H9 (cell line): ENCODE measurements around the gene ASIC3. TPM values are rescaled to one million over a fixed set of nuclear protein-coding genes. Genes with fewer than 3 reads are reported as not detected.
A peak's percentile ranks its signal among the peaks of the same experiment; 100 is the strongest.

ENCODE experiments used
- DNase-seq: peaks from one replicate; pipeline ENCODE4 v3.0.0-alpha.2; 2017
- H2AFZ ChIP-seq: one replicate; pipeline ENCODE4 v1.6.1; 2013; ENCODE audit warnings: mild to moderate bottlenecking, low read length, control low read depth, moderate library complexity
- H2AK5ac ChIP-seq: 2 replicates; pipeline ENCODE4 v1.6.1; 2013; ENCODE audit warnings: low read length, control low read depth, mixed read lengths; ENCODE audit not compliant: insufficient read length
- H2BK120ac ChIP-seq: one replicate; pipeline ENCODE4 v1.6.1; 2013; ENCODE audit warnings: low read depth, mild to moderate bottlenecking, low read length, control low read depth, inconsistent platforms; ENCODE audit not compliant: poor library complexity, severe bottlenecking
- H2BK12ac ChIP-seq: 2 replicates; pipeline ENCODE4 v1.6.1; 2013; ENCODE audit warnings: low read length, control low read depth, mixed read lengths, low read depth; ENCODE audit not compliant: insufficient read length
- H2BK15ac ChIP-seq: 2 replicates; pipeline ENCODE4 v1.6.1; 2013; ENCODE audit warnings: low read depth, low read length, control low read depth
- H2BK20ac ChIP-seq: one replicate; pipeline ENCODE4 v1.6.1; 2013; ENCODE audit warnings: low read depth, mild to moderate bottlenecking, low read length, control low read depth, inconsistent platforms; ENCODE audit not compliant: poor library complexity, severe bottlenecking
- H2BK5ac ChIP-seq: 2 replicates; pipeline ENCODE4 v1.6.1; 2013; ENCODE audit warnings: low read length, control low read depth, mixed read lengths; ENCODE audit not compliant: insufficient read length
- H3K14ac ChIP-seq: 2 replicates; pipeline ENCODE4 v1.6.1; 2013; ENCODE audit warnings: low read length, control low read depth; ENCODE audit not compliant: insufficient read depth
- H3K18ac ChIP-seq: 2 replicates; pipeline ENCODE4 v1.6.1; 2013; ENCODE audit warnings: low read depth, mild to moderate bottlenecking, mixed read lengths, low read length, control low read depth; ENCODE audit not compliant: insufficient read length
- H3K23ac ChIP-seq: 2 replicates; pipeline ENCODE4 v1.6.1; 2013; ENCODE audit warnings: low read length, control low read depth, mixed read lengths, low read depth; ENCODE audit not compliant: insufficient read length
- H3K23me2 ChIP-seq: 2 replicates; pipeline ENCODE4 v1.6.1; 2013; ENCODE audit warnings: low read depth, mild to moderate bottlenecking, mixed read lengths, low read length, control low read depth; ENCODE audit not compliant: insufficient read length, poor library complexity, severe bottlenecking
- H3K27ac ChIP-seq: 2 replicates; pipeline ENCODE4 v1.5.1; 2013; ENCODE audit warnings: low read length, control low read depth, mixed read lengths, low read depth; ENCODE audit not compliant: insufficient read length
- H3K27me3 ChIP-seq: 2 replicates; pipeline ENCODE4 v1.6.1; 2013; ENCODE audit warnings: low read length, control low read depth, inconsistent platforms; ENCODE audit not compliant: insufficient read depth
- H3K4ac ChIP-seq: 2 replicates; pipeline ENCODE4 v1.6.1; 2013; ENCODE audit warnings: low read depth, mild to moderate bottlenecking, control low read depth, inconsistent platforms, low read length, moderate library complexity
- H3K4me1 ChIP-seq: 2 replicates; pipeline ENCODE4 v1.6.1; 2013; ENCODE audit warnings: low read length, control low read depth, inconsistent platforms; ENCODE audit not compliant: insufficient read depth
- H3K4me2 ChIP-seq: 2 replicates; pipeline ENCODE4 v1.6.1; 2013; ENCODE audit warnings: low read length, control low read depth, mixed read lengths; ENCODE audit not compliant: insufficient read length, insufficient read depth
- H3K56ac ChIP-seq: 2 replicates; pipeline ENCODE4 v1.6.1; 2013; ENCODE audit warnings: low read depth, mild to moderate bottlenecking, mixed read lengths, low read length, control low read depth; ENCODE audit not compliant: insufficient read length
- H3K79me1 ChIP-seq: 2 replicates; pipeline ENCODE4 v1.6.1; 2013; ENCODE audit warnings: low read depth, mild to moderate bottlenecking, moderate library complexity, low read length, control low read depth, inconsistent platforms; ENCODE audit not compliant: insufficient read depth, poor library complexity, severe bottlenecking
- H3K79me2 ChIP-seq: 2 replicates; pipeline ENCODE4 v1.6.1; 2013; ENCODE audit warnings: low read length, control low read depth, inconsistent platforms; ENCODE audit not compliant: insufficient read depth
- H3K9ac ChIP-seq: 2 replicates; pipeline ENCODE4 v1.6.1; 2013; ENCODE audit warnings: low read length, control low read depth, mixed read lengths; ENCODE audit not compliant: insufficient read length; ENCODE audit errors: extremely low read depth
- H3K9me3 ChIP-seq: one replicate; pipeline ENCODE4 v1.6.1; 2013; ENCODE audit warnings: low read depth, low read length, inconsistent platforms; ENCODE audit not compliant: control insufficient read depth
- H3T11ph ChIP-seq: one replicate; pipeline ENCODE4 v1.6.1; 2013; ENCODE audit warnings: mild to moderate bottlenecking, low read length, control low read depth, inconsistent platforms
- H4K20me1 ChIP-seq: one replicate; pipeline ENCODE4 v1.6.1; 2013; ENCODE audit not compliant: control insufficient read depth, insufficient read length, insufficient read depth
- H4K5ac ChIP-seq: 2 replicates; pipeline ENCODE4 v1.6.1; 2013; ENCODE audit warnings: low read depth, mild to moderate bottlenecking, mixed read lengths, low read length, control low read depth; ENCODE audit not compliant: insufficient read length
- H4K8ac ChIP-seq: replicated peaks from 2 replicates; pipeline ENCODE4 v1.6.1; 2013; ENCODE audit warnings: low read length, control low read depth, mixed read lengths, low read depth; ENCODE audit not compliant: insufficient read length
- H4K91ac ChIP-seq: 2 replicates; pipeline ENCODE4 v1.6.1; 2013; ENCODE audit warnings: low read depth, mild to moderate bottlenecking, moderate library complexity, mixed read lengths, low read length, control low read depth; ENCODE audit not compliant: insufficient read length
- H3K27ac Mint-ChIP-seq, 3 experiments: 2 replicates in 2 of 3; 3 replicates in 1 of 3; pipeline ENCODE4 v1.8.0; 2020 to 2021; ENCODE audit warnings: mixed read lengths in 3 of 3, mild to moderate bottlenecking in 1 of 3, moderate library complexity in 1 of 3
- H3K27me3 Mint-ChIP-seq: 2 replicates; pipeline ENCODE4 v1.8.0; 2021; ENCODE audit warnings: low read depth, mild to moderate bottlenecking, moderate library complexity, mixed read lengths
- H3K36me3 Mint-ChIP-seq, 3 experiments: 2 replicates in 2 of 3; 3 replicates in 1 of 3; pipeline ENCODE4 v1.8.0; 2020 to 2021; ENCODE audit warnings: low read depth in 3 of 3, mixed read lengths in 3 of 3; ENCODE audit not compliant: insufficient read depth in 1 of 3
- H3K4me1 Mint-ChIP-seq, 2 experiments: 2 replicates each; pipeline ENCODE4 v1.8.0; 2020; ENCODE audit warnings: mixed read lengths in 2 of 2
- H3K4me3 Mint-ChIP-seq, 2 experiments: 2 replicates in 1 of 2; 3 replicates in 1 of 2; pipeline ENCODE4 v1.8.0; 2020 to 2021; ENCODE audit warnings: mild to moderate bottlenecking in 2 of 2, mixed read lengths in 2 of 2, moderate library complexity in 1 of 2
- H3K9me3 Mint-ChIP-seq, 2 experiments: 2 replicates in 1 of 2; 3 replicates in 1 of 2; pipeline ENCODE4 v1.8.0; 2020; ENCODE audit warnings: mild to moderate bottlenecking in 2 of 2, mixed read lengths in 2 of 2, moderate library complexity in 1 of 2
- CTCF ChIP-seq: fragments of 200-600 bp; sonication (generic); conservative IDR thresholded peaks from 3 replicates; pipeline ENCODE4 v1.8.0; 2021; ENCODE audit warnings: antibody characterized with exemption, mild to moderate bottlenecking
- WGBS: extraction: QIAGEN DNeasy Blood & Tissue Kit; methylation state at CpG from one replicate; pipeline ENCODE4 v1.1.7; 2013; ENCODE audit warnings: missing lambda C conversion rate, low lambda C conversion rate, mixed read lengths; ENCODE audit not compliant: insufficient read length; ENCODE audit errors: extremely low coverage; 5-methylcytosine and 5-hydroxymethylcytosine counted together
- total RNA-seq: library from RNA; stranded (reverse); gene quantifications from 2 replicates; pipeline ENCODE4 v1.2.1, GENCODE V29; 2021

ASIC3 gene
- total RNA-seq, 1 experiment from 2014 or later = 1.7 TPM

GRCh38 chr7:151061213-151062110 is 13.1 kb downstream of the ASIC3 start:
- Histone ChIP-seq H3K27ac (no peak overlapping the region), H3K14ac (no peak overlapping the region; the same call in 1 of the 2 replicates), H2AFZ (no peak overlapping the region), H2BK120ac (no peak overlapping the region), H3K4me2 (peak overlapping the region; percentile 58), H2BK5ac (no peak overlapping the region), H3K79me2 (no peaks in the 10 kb centered on the region), H3K23ac (no peak overlapping the region), H2BK15ac (no peak overlapping the region), H3K79me1 (no peaks in the 10 kb centered on the region), H3K27me3 (no peaks in the 10 kb centered on the region; the same call in 1 of the 2 replicates), H3K56ac (no peak overlapping the region), H4K8ac (no peak overlapping the region), H3K23me2 (peaks cover 41% of the 10 kb centered on the region), H4K5ac (no peak overlapping the region), H2AK5ac (no peak overlapping the region), H4K20me1 (no peaks in the 10 kb centered on the region), H3K18ac (no peak overlapping the region), H3T11ph (no peak overlapping the region), H2BK20ac (no peak overlapping the region), H3K4me1 (peaks cover 8% of the 10 kb centered on the region), H3K9ac (no peak overlapping the region), H4K91ac (no peak overlapping the region), H2BK12ac (peak overlapping the region; percentile 17), H3K9me3 (no peaks in the 10 kb centered on the region), H3K4ac (no peak overlapping the region)
- peaks cover 9% of the 10 kb centered on the region for H3K27me3 Mint-ChIP-seq
- DNase-seq = peak; percentile 54
- H3K9me3 Mint-ChIP-seq = no peaks in the 10 kb centered on the region; a peak in 1 of 5 replicates
- TF ChIP-seq CTCF = no peak
- H3K4me1 Mint-ChIP-seq = peaks cover 37 to 45% of the 10 kb centered on the region in 2 experiments
- peak overlapping the region in 1 of 3 experiments; percentile 14; a peak in 1 of 7 replicates for H3K27ac Mint-ChIP-seq
- WGBS = no CpG with 5 or more reads among the region's 33 CpGs
- peaks cover 10 to 19% (median 18%) of the 10 kb centered on the region in 3 experiments; a peak in 5 of 7 replicates for H3K36me3 Mint-ChIP-seq
- peak overlapping the region; percentile 78 to 91 for H3K4me3 Mint-ChIP-seq
